Measurements from ENCODE around the gene DIAPH3.

DNA sequence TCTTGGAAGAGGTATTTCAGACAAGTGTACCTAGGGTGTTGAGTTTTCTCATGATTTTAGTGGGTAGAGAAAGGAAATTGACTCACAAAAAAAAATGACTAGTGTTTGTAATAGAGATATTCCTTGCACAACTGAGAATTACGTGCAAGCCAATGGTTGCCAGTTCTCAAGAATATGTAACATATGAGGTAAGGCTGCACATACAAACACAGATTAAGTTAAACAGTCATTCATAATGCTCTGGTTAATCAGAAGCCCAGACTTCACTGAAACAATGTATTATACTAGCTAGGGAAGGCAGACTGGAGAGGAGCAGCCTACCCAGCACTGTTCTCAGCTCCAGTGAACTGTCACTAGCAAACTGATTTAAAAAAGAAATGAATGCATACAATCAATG lies 418.3 kb downstream of the DIAPH3 start:
- TF ChIP-seq, protein P1, sequence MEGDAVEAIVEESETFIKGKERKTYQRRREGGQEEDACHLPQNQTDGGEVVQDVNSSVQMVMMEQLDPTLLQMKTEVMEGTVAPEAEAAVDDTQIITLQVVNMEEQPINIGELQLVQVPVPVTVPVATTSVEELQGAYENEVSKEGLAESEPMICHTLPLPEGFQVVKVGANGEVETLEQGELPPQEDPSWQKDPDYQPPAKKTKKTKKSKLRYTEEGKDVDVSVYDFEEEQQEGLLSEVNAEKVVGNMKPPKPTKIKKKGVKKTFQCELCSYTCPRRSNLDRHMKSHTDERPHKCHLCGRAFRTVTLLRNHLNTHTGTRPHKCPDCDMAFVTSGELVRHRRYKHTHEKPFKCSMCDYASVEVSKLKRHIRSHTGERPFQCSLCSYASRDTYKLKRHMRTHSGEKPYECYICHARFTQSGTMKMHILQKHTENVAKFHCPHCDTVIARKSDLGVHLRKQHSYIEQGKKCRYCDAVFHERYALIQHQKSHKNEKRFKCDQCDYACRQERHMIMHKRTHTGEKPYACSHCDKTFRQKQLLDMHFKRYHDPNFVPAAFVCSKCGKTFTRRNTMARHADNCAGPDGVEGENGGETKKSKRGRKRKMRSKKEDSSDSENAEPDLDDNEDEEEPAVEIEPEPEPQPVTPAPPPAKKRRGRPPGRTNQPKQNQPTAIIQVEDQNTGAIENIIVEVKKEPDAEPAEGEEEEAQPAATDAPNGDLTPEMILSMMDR (IDR thresholded peaks at IDR 0.05) = no peak
- TF ChIP-seq CREM (CRISPR knock-in tag; IDR thresholded peaks at IDR 0.05) (no peak), SP1 (CRISPR knock-in tag; conservative IDR thresholded peaks at IDR 0.05) (no peak), HMGA2 (CRISPR knock-in tag; IDR thresholded peaks at IDR 0.05) (no peak), EMX1 (CRISPR knock-in tag; IDR thresholded peaks at IDR 0.05) (no peak), ATF1 (CRISPR knock-in tag; IDR thresholded peaks at IDR 0.05) (no peak), IRF2 (CRISPR knock-in tag; IDR thresholded peaks at IDR 0.05; ENCODE audit: borderline replicate concordance, low read depth) (no peak), ETV6 (CRISPR knock-in tag; IDR thresholded peaks at IDR 0.05) (no peak), ZBTB21 (CRISPR knock-in tag; IDR thresholded peaks at IDR 0.05; ENCODE audit: borderline replicate concordance) (no peak), TCF7 (CRISPR knock-in tag; IDR thresholded peaks at IDR 0.05; ENCODE audit: low read depth) (no peak)
- TF ChIP-seq, protein P2, sequence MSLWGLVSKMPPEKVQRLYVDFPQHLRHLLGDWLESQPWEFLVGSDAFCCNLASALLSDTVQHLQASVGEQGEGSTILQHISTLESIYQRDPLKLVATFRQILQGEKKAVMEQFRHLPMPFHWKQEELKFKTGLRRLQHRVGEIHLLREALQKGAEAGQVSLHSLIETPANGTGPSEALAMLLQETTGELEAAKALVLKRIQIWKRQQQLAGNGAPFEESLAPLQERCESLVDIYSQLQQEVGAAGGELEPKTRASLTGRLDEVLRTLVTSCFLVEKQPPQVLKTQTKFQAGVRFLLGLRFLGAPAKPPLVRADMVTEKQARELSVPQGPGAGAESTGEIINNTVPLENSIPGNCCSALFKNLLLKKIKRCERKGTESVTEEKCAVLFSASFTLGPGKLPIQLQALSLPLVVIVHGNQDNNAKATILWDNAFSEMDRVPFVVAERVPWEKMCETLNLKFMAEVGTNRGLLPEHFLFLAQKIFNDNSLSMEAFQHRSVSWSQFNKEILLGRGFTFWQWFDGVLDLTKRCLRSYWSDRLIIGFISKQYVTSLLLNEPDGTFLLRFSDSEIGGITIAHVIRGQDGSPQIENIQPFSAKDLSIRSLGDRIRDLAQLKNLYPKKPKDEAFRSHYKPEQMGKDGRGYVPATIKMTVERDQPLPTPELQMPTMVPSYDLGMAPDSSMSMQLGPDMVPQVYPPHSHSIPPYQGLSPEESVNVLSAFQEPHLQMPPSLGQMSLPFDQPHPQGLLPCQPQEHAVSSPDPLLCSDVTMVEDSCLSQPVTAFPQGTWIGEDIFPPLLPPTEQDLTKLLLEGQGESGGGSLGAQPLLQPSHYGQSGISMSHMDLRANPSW (CRISPR knock-in tag; conservative IDR thresholded peaks at IDR 0.05; ENCODE audit: low read depth) = no peak
- TF ChIP-seq, protein P3, sequence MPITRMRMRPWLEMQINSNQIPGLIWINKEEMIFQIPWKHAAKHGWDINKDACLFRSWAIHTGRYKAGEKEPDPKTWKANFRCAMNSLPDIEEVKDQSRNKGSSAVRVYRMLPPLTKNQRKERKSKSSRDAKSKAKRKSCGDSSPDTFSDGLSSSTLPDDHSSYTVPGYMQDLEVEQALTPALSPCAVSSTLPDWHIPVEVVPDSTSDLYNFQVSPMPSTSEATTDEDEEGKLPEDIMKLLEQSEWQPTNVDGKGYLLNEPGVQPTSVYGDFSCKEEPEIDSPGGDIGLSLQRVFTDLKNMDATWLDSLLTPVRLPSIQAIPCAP (CRISPR knock-in tag; IDR thresholded peaks at IDR 0.05) = no peak
- TF ChIP-seq, protein P4, sequence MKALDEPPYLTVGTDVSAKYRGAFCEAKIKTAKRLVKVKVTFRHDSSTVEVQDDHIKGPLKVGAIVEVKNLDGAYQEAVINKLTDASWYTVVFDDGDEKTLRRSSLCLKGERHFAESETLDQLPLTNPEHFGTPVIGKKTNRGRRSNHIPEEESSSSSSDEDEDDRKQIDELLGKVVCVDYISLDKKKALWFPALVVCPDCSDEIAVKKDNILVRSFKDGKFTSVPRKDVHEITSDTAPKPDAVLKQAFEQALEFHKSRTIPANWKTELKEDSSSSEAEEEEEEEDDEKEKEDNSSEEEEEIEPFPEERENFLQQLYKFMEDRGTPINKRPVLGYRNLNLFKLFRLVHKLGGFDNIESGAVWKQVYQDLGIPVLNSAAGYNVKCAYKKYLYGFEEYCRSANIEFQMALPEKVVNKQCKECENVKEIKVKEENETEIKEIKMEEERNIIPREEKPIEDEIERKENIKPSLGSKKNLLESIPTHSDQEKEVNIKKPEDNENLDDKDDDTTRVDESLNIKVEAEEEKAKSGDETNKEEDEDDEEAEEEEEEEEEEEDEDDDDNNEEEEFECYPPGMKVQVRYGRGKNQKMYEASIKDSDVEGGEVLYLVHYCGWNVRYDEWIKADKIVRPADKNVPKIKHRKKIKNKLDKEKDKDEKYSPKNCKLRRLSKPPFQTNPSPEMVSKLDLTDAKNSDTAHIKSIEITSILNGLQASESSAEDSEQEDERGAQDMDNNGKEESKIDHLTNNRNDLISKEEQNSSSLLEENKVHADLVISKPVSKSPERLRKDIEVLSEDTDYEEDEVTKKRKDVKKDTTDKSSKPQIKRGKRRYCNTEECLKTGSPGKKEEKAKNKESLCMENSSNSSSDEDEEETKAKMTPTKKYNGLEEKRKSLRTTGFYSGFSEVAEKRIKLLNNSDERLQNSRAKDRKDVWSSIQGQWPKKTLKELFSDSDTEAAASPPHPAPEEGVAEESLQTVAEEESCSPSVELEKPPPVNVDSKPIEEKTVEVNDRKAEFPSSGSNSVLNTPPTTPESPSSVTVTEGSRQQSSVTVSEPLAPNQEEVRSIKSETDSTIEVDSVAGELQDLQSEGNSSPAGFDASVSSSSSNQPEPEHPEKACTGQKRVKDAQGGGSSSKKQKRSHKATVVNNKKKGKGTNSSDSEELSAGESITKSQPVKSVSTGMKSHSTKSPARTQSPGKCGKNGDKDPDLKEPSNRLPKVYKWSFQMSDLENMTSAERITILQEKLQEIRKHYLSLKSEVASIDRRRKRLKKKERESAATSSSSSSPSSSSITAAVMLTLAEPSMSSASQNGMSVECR (CRISPR knock-in tag; IDR thresholded peaks at IDR 0.05; ENCODE audit: borderline replicate concordance) = no peak
- TF ChIP-seq, protein P5, sequence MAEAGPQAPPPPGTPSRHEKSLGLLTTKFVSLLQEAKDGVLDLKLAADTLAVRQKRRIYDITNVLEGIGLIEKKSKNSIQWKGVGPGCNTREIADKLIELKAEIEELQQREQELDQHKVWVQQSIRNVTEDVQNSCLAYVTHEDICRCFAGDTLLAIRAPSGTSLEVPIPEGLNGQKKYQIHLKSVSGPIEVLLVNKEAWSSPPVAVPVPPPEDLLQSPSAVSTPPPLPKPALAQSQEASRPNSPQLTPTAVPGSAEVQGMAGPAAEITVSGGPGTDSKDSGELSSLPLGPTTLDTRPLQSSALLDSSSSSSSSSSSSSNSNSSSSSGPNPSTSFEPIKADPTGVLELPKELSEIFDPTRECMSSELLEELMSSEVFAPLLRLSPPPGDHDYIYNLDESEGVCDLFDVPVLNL (CRISPR knock-in tag; IDR thresholded peaks at IDR 0.05; ENCODE audit: borderline replicate concordance, low read depth) = no peak

Data from WTC11 (cell line).